GM19240 (cell line): Measurements from ENCODE around the gene TMED6.
A peak's percentile ranks its signal among the peaks of the same experiment; 100 is the strongest.

Source experiments
- DNase-seq: peaks from one replicate; pipeline ENCODE4 v3.0.0; 2011; ENCODE audit warnings: low spot score; ENCODE audit not compliant: insufficient read length

The TMED6 gene

DNA sequence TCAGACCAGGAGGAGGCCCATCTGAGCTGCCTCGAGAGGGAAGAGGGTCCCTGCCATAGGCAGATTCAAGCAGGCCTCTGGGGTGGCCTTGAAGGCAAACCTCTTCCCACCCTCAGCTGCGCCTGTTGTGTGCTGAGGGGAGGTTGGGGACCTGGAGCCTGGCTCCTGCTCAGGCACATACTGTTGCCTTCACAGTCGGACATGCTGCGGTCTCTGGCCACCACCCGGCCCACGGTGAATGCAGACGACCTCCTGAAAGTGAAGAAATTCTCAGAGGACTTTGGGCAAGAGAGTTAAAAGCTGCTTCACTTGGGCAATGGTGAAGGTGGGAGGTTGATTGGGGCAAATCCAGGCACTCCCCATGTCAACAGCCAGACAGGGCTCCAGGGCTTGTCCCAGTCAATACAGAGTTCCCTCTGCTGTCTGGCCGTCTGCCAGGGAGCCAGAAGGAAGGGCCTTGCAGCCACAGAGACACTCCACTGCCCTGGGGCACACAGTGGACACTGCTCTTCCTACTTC lies 27.5 kb downstream of the TMED6 start:
- DNase-seq = no peak

DNA sequence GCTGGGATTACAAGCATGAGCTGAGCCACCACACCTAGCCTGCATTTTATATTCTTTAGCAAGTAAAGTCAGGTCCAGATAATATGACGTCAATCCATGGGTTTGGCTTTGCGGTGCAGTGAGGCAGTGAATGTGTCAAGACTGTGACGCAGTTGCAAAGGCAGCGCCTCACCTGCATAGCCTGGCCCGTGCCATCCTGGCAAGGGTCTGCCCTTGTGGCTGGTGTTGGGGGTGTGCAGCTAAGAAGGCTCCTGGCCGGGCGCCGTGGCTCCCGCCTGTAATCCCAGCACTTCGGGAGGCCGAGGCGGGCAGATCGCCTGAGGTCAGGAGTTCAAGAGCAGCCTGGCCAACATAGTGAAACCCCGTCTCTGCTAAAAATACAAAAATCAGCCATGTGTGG lies 28.2 kb downstream of the TMED6 start:
- no peak for DNase-seq

DNA sequence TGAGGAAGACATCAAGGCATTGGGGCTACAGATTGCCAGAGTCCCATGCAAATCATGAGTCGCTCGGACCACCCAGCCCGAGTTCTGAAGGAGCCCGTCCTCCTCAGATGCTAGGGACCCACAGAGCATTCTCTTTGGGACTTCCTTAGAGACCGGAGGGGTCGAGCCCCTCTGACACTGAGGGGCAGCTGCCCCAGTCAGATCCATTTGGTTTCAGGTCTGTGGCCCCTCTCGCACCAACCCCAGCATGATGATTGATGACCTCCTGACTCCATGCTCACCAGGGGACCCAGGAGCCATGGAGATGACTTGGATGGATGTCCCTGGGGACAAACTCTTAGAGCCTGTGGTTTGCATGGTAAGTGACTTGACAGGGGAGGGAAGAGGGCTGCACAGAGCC lies 29.2 kb downstream of the TMED6 start:
- no peak for DNase-seq

DNA sequence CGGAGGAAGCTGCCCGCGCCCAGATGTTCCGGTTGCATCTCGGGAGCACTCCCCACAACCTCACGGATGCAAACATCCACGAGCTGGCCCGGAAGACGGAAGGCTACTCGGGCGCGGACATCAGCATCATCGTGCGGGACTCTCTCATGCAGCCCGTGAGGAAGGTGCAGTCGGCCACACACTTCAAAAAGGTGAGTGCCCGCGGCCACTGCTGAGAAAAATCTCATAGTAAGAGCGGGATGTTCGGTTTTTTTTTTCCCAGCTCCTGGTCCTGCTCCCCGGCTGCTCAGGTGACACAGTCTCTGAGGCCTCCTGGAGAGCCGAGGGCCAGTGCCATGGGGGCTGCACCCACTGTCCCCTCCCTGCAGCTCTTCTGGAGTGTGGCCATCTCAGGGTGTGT lies 30.5 kb downstream of the TMED6 start:
- DNase-seq = no peak

DNA sequence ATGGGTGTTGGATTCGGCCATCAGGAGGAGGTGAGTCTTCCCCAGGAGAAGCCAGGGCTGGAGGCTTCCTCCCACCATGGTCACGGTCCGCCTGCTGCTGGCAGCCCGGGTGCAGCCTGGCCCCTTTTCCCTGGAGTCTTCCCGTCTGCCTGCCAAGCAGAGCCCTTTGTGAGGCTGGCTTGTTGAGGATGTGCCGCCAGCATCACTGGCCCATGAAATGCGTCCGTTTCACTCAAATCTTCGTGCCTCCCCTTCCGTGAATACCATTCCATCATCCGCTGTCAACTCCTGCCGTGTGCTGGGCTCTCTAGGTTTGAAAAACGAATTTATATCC lies 30.9 kb downstream of the TMED6 start:
- no peak for DNase-seq

DNA sequence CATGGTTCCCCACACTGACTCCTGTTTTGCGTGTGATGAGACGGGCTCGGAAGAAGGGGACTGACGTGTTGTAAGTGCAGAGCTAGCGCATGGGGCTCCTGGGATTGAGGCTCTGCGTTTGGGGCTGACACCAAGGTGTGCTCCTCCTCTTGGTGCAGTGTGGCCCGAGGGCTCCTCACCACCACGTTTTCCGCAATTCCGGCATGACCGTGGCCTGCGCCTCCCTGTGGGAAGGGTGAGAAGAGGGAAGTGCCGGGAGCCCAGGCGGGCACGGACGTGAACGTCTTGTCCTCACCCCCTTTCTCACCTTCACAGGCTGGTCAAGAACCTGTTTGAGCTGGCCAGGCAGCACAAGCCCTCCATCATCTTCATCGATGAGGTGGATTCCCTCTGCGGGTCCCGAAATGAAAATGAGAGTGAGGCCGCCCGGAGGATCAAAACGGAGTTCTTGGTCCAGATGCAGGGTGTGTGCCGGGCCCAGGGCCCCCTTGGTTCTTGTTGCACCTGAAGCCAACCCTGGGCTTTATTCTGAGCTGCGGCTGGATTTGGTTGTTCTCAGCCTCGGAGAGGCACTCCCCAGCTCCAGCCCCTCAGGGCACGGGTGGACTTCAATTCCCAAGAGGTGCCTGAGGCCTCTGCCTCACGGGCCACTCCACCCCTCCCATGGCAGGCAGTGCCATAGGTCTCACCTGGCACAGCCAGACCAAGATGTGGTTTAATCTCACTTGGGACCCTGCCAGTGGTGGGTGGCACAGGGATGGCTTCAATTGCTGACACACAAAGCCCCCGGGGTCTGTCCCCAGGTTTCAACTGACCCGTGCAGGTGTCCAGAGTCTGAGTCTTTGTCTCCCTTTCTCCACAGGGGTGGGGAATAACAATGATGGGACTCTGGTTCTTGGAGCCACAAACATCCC lies 31.5 kb downstream of the TMED6 start:
- no peak for DNase-seq

DNA sequence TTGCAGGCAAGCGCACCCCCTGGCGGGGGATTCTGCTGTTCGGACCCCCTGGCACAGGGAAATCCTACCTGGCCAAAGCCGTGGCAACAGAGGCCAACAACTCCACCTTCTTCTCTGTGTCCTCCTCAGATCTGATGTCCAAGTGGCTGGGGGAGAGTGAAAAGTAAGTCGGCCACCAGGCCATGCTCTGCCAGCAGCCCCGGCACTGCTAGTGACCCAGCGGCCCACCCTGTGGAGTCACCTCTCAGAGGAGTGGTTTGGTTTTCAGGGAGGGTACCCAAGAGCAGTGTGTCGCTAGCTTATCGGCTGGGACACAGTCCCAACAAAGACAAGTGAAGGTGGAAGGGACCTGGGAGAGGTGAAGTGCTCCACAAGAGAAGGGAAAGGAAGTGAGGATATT lies 32.2 kb downstream of the TMED6 start:
- no peak for DNase-seq

DNA sequence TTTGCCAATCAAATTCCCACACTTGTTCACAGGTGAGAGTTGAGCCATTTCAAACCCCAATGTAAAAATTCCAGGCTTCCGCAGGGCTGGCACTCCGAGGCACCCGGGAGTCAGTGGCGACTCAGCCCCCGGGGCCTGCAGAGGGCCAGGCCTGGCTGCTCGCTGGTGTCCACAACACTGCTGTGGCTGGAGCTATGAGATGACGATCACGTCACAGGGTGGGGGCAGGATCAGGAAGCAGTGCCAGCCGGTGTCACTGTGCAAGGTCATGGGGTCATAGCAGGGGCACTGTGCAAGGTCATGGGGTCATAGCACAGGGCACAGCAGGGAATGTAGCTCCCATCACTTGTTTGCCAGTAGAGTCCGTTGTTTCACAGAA lies 32.7 kb downstream of the TMED6 start:
- DNase-seq = no peak

DNA sequence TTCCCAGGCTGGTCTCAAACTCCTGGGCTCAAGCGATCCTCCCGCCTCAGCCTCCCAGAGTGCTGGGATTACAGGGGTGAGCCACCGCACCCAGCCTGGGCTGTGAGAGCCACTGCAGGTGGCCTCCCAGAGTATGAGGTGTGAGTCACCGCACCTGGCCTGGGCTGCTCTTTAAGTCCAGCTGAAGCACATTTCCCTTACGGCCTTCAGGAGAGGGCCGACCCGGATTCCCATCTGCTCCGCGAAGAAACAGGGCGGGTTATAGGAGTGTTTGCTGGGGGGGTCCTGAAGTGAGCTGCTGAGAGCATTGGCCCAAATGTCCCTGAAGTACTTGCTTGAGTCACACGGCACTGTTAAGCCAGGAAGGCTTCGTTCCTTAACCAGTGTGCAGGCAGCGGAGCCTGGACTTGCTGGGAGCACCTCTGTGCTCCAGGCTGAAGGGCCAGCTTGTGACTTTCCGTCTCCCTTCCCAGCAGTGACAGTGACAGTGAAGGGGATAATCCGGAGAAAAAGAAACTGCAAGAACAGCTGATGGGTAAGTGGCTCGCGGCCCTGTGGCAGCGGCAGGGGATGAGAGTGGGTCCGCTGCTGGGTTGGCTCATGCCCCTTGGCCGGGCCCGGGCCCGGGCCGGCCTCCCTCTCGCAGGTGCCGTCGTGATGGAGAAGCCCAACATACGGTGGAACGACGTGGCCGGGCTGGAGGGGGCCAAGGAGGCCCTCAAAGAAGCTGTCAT lies 33.2 kb downstream of the TMED6 start:
- no peak for DNase-seq

DNA sequence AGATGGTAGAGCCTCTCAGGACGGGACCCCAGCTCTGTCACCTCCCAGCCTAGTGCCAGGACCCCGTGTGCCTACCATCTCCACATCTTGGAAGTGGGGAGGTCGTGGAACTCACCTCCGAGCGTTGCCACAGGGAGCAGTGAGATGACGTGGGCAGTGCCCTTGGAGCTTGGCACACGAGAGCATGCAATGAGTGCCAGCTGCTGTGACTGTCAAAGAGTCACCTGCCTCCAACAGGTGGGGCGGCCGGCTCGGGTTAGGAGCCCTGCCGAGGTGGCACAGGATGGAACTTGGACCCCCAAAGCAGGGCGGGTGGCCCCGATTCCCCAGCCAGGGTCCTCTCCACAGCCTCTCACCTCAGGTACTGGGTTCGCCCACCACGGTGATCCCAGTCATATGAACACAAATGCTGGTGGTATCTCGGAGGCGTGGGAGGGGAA lies 35.0 kb downstream of the TMED6 start:
- no peak for DNase-seq

DNA sequence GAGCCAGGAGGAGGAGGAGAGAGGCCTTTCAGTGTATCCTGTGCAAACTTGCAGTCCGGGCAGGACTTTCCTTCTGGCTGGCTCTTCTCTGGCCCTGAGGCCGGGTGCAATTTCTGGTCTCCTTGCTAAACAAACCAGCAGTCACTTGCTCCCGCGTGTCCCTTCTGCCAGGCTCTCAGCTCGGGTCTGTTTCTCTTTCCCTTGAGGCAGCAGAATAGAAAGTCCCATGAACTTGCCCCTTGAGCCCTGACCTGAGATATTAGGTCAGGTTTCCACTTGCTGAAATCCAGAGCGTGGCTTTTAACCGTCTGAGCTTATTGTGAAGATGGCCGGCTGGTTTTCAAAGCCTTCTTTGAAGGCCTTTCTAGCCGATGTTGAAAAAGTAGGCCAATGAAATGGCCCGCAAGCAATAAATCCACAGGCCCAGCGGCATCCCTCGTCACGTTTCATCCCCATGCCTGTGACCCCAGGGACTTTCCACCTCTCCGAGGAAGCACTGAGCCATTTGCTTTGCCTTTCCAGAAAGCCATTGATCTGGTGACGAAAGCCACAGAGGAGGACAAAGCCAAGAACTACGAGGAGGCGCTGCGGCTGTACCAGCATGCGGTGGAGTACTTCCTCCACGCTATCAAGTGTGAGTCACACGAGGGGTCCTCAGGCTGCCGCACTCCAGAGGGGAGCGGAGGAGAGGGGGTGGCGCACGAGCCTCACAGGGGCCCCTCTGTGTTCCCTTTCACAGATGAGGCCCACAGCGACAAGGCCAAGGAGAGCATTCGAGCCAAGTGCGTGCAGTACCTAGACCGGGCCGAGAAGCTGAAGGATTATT lies 35.9 kb downstream of the TMED6 start:
- no peak for DNase-seq

DNA sequence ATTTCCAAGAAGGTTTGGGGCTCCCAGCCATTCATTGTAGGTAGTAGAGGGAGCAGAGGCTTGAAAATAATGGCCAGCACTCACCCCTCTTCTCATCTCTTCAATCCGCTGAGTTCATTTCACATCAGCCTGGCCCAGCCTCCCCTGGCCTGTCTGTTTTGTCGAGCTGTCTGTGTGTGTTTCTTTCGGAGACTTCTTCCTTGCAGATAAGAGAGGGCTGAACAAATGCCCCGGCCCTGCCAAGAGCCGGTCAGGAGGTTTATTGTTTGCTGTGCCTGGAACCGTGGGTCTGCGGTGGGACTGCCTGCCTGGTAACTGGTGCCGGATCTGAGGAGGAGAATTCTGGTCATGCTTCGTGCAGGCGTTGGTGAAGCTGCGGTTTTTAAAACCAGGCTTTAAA lies 37.1 kb downstream of the TMED6 start:
- DNase-seq = no peak

DNA sequence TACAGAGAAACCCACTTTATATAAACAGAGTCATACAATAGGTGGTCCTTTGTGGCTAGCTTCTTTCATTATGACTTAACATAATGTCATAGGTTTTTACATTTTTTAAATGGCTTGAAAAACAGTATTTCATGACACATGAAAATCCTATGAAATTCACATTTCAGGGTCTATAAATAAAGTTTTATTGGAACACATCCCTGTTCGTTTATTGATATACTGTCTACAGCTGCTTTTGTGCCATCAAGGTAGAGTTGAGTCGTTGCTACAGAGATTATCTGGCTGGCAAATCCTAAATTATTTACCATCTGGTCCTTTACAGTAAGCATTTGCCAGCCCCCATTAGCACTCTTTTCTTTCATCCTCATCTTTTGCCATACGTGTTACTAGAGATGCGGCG lies 38.1 kb downstream of the TMED6 start:
- no peak for DNase-seq

DNA sequence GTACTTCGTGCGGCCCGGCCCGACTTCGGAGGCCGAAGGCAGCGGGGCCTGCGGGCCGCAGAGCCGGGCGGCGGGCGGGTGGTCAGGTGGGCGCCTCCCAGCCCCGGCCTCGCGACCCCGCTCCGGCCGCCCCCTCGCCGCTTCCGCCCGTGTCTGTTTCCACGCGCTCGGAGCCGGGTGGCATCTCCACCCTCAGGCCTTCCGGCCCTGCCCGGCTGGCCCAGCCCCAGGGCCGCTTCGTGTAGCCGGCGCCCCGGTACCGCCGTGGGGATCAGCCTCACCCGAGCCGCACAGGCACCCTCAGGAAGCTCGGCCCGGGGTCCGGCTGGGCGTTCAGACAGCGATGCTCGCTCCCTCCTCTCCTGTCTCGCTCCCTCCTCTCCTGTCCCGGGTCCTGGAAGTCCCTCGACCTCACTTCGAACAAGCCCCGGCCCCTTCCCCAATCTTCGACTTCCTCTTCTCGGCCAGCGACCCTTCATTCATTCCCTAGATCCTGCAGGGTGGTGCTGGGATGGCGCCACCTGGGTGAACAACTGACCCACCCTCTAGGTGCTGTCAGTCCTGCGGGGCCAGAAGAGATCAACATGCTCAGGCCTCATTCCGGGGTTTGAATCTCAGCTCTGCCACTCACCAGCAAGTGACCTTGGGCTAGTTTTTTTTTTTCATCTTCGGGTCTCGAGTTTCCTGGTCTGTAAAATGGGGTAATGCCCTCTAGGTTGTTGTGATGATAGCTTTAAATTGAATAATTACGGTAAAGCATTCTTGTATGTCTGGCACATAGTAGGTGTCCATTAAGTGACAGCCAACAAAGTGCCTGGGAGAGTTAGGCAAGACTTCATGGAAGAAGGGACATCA lies 39.8 kb downstream of the TMED6 start:
- peak; percentile 44 for DNase-seq

DNA sequence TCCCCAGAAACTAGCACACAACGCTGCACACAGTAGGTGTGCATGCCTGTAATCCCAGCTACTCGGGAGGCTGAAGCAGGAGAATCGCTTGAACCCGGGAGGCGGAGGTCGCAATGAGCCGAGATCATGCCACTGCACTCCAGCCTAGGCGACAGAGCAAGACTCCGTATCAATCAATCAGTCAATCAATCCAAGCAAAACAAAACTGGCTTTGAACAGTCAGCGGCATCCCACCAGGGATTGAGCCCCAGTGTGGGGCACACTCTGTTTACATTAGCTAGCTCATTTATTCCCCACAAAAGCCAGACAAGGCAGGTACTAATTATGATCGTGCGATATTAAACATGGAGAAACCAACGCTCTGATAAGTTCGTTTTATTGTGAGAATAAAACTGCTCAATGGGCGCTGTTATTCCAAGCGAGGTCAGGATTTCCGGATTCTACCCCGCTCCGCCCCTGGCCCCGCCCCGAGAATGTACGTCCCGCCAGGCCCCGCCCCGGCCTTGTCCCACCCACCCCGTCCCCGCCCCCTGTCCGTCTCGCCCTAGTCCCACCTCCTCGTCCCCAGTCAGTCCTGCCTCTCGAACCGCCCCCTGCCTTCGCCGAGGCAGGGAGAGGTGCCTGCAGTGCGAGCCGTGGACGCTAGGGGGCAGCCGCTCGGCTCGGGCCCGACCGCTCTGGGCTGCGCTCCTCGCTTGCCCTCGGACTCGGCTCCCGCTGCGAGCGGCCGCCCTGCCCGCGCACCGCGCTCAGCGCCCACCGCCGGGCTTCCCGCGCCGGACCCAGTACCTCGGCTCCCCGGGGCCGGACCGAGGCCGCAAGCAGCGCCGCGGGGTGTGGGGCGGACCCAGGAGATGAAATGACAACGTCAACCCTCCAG lies 40.7 kb downstream of the TMED6 start, which contains the start of gene VPS4A:
VPS4A (plus strand) TSS at position 698 of the 880 bp plus-strand sequence; CDS start at position 860, 162 bp downstream.
- peak; percentile 94 for DNase-seq

DNA sequence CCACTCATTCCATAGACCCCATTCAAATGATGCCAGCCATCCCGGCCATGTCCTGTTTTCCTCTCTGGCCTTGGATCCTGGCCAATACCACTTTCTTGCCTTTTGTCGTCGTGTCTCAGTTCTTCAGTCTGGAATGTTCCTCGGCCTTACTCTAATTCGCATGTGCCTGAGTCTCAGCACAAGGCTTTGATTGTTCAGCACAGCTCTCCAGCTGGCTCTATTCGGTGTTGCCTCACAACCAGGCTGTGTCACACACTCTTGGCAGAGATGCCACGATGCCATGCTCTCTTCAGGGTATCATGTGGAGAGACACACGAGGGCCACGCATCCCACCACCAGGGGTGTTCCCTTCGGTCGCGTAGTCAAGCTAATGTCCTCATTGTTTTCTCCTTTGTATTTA lies 42.3 kb downstream of the TMED6 start:
- no peak for DNase-seq

DNA sequence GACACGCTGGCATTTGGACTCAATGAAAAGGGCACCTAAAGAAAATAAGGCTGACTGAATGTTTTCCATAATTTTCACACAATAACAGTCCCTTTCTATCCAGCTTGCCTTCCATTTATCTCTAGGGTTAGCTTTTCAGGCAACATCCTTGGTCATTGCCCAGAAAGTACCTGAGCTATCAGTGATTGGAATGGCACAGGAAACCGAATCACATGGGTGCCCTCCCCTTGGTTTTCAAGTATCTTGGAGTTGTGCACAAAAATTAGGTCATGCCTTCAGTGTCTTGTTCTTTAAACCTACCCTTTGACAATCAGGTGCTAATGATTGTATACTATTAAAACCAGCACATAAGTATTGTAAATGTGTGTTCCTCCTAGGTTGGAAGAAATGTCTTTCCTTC lies 43.7 kb downstream of the TMED6 start:
- no peak for DNase-seq

DNA sequence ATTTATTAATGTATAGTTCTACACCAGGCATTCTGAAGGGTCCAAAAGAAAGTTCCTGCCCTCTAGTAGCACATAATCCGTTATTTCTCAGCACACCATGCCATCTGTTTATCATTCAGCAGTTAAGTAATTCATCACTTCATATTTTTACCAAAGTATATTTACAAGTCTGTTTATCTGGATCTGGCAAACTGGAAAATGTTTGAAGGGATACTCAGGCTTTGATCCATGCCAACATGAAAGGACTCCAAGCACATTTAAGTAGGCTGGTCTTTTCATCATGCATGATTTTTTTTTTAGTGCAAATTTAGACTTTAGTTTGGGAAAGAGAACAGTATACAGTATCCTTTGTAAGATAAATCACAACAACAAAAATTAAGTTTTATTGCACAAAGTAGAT lies 44.5 kb downstream of the TMED6 start:
- DNase-seq = no peak

DNA sequence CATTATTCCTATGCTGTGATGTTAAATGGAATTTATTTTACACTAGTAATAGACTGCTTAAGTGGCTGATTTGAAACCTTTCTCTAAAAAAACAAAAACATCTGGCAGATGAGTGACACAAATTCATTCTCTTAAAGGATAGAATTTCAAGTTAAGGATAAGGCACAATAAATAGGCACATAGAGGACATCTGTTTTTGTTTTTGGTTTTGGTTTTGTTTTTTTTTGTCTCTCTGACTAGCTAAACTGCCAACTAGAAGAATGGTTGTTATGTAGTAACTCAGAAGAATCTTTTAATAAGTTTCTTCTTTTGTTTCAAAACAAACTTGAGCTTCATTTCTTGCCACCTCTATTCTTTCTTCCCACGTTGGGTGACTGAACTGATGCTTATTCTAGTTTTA lies 45.6 kb downstream of the TMED6 start:
- DNase-seq = no peak

DNA sequence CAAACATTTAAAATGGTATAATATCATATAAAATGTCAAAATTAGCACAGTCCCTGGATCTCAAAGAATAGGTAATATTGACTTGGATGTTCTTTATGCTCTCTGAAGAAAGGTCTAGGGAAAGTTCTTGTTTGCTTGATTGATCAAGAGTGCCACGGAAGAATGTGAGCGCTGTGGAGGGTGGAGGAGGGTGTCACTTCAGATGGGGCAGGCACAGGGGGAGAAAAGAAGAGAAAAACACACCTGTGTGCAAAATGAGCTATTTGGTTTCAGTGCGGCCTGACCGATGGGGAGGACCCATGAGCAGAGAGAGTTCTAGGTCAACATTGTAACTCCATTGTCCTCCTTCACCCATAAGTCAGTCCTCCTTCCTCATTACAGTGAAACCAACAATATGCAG lies 49.3 kb downstream of the TMED6 start:
- DNase-seq = no peak
